Fibroblast of skin of right quadriceps (primary cell): ENCODE data around the gene JAZF1.
"Not testable (repeated sequence)": the region's sequence is repeated elsewhere in the genome, so short reads cannot be mapped to it uniquely, and the experiment has no call there.

ENCODE experiments used
- DNase-seq: peaks from one replicate; pipeline ENCODE4 v3.0.0-alpha.2; 2013

Gene JAZF1

DNA sequence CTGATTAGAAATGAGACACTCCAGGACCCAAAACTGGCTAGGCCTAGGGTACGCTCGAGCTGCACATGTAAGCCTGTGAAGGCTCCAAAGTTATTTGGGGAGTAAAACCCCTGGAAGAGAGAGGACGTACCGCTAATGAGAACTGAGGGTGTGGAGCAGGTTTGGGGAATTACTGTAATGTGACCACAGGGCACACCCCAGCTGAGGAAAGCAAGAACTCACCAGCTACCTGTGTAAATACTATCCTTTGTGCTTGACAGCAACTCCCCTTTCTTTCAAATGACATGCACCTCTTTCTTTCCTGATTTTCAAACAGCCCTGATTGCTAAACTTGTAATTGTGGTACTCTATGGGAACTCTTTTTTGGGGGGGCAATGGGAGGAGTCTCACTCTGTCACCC is 147.2 kb downstream of the JAZF1 start:
- DNase-seq, result no peak

DNA sequence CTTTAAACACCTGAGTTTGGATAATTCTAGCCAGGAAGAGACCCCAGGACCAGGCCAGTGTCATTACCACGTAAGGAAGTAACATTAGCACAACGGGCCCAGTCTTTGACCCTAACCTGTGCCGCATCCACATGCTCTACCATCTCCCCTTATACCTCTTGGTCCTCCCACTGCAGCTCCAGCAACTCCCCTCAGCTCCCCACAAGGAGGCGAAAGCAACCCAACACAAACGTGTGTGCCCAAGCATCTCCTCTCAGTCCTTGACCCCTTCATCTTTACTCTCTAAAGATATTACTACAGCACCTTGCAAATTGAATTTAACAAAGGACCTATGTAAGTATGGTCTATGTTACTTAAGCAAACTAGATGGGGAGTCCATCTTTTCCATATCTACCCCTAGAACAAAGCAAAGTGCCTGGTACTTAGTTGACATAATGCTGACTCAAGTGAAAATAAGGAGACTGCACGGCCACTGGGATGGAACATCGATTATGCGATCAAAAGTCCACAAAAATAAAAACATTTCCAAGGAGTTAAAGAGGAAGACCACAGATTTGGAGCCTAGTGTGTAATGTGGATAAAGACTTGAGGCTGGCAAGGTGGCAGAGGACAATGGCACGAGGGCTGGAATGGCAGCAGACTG is 147.7 kb downstream of the JAZF1 start:
- DNase-seq, result no peak

DNA sequence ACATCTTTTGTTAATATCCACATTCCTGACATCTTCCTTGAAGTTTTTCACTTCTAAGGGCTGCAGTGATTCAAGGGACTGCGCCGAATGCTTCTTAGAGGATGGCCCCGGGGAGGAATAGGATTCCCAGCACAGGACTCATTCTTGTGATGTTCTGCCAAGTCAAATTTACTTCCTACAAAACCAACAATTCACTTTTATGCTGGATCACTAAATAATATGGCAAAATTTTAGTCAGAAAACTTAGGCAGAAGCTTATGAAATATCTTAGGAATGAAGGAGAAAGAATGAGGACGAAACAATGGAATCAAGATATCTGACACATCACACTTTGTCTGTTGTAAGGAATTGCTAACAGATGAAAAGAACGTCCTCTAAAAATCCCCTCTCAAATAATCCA is 151.5 kb downstream of the JAZF1 start:
- DNase-seq, result peak; percentile 58

DNA sequence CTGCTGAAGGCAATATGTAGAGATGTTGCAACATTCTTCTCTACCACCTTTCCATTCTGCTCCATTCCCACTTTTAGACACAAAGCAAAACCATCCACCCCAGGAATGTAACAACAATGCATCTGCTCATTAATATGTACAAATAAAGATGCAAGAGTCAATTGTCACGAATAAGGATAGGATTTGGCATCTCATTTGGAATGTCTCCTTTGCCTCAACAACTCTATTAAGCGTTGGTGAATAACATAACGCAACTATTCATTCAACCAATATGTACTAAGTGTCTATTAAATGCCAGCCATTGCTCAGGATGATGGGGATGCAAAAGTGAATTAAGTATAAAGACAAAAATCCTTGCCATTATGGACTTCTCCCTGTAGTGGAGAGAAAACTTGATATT is 152.1 kb downstream of the JAZF1 start:
- DNase-seq, result no peak

DNA sequence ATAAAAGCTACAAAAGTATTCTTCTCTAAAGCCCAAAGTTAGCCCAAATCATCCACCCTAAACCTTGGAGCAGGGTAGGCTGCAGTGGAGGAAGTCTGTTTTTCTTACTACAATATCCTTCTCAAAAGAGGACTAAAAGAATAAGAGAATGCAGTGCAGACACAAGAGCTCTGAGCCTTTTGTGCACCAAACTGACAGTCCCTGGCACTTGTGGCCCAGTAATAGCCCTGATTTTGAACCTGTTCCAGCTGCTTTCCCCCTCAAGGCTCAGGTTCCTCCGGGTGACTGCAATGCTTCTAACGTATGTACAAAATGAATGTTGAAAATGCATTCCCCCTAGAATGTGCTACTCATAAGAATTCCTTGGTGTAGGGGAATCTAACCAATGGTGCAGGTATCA is 154.4 kb downstream of the JAZF1 start:
- no peak for DNase-seq

DNA sequence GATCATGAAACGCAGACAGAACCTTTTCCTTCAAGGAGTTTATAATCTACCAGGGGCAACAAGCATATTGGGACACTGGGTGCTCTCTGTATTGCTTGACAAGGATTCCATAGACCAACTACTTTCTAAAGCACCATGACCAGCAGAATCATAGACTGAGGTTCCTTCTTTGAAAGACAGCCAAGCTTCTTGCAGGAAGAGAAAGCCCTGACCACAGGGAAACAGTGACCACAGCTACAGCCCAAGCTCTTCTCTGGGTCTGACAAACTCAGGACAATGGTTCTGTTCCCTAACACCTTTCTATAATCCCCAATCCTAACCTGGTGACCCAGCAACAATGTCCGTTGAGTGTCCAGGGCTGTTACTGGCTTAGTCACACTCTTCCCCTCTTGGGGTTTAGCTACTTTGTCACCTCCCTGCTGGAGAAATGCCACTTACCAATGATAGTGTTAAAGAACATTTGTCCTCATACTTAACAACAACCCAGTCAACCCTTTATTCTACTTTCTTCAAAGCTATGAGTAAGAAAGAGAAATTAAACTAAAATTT is 155.7 kb downstream of the JAZF1 start:
- no peak for DNase-seq

DNA sequence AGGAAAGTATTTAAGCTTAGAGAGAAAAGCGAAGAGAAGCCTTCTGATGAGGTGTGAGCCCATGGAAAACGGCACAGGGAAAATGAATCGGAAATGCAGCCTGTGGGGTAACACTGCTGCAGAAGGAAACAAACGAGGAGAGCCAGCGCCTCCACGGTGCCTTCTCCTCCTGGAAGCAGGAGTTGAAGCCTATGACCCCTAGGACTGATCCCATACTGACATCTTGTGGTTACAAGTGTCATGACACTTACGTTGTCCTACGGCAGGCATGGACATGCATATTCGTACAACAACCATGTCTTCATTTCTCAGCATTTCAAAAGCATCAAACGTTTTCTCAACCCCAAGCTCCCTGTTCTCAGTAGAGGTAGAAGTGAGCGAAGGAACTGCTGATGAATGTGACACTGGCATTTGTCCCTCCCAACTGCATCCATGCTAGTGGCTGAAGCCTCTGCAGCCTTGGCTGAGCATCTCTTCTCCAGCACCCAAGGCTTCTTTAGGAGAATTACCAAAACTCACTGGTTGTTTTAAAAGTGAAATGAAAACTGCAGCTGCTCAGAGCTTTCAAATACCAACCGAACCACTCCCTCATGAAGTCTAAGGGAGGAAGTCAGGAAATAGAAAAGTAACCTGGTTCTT is 160.2 kb downstream of the JAZF1 start:
- DNase-seq, result peak; percentile 78

DNA sequence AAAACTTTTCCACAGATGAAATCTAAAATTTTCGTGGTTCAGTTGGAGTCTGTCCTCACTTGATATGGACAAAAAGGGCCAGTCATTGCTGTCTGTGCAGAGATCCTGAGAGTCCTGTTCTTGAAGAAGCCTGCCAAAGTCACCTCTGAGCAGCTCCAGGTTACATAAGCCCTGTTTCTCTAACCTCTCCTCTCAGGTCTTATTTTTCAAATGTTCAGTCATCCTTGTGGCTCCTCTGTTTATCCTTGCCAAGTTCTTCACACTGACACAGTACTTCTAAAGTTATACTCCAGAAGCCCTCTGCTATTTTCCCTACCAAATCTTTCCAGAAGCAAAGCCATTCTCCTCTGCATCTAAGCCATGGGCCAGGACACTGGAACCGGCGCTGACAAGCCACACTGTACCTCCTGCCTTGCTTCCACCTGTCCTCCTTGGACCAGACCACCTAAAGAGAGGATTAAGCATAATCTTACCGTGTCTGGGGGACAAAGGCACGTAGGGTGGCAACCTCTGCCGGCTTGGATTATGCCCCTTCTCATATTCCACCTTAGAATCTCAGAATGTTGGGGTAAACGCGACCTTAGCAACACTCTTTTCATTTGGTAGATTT is 161.6 kb downstream of the JAZF1 start:
- DNase-seq, result no peak

DNA sequence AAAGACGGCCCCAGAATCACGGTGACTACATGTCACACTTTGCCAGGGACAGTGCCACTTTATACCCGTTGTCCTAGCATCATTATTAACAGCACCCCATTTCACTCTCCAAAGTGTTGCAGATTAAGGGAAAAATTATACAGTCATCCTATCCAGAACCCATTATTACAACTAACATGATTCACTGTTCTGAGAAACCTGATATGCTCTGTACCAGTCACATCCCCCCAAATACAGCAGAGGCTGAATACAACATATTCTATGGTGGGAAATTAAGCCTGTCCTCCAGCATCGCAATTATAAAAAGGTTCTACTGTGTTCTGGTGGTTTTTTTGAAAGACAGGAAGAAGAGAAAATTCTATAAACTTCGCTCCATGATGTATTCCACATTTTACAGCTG is 162.1 kb downstream of the JAZF1 start:
- peak; percentile 71 for DNase-seq

DNA sequence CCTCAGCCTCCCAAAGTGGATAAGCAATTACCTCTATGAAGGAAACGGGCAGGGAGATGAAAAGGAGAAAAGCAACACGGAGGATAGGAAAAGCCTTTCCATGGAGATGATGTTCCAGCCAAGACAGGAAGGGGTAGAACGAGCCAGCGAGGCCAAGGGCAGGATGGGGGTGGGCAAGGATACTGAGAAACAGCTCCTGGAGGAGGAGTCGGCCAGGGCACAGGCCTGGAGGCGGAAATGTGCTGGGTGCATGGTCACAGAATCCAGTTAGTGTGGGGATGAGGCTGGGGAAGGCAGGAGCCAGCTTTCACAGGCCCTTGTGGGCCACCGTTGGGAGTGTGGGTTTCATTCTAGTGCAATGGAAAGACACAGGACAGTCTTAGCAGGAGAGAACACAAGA is 162.6 kb downstream of the JAZF1 start:
- DNase-seq, result no peak

DNA sequence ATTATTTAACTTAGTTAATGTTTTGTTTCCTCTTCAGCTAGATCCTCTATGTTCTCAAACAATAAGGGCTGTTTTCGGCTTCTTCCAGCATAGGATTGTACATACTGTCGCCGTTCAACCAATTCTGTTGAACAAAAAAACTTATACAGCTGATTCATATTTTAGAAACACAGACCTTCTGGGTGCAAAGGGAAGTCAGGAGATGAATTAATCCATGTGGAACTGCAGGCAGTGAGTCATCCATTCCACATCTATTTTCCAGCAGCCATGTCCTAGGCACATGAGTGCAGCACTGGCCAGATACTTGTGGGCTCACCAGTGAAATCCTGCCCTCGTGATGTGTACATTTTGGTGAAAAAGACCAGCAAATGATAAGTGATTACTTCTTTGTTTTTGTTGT is 163.2 kb downstream of the JAZF1 start:
- peak; percentile 70 for DNase-seq

DNA sequence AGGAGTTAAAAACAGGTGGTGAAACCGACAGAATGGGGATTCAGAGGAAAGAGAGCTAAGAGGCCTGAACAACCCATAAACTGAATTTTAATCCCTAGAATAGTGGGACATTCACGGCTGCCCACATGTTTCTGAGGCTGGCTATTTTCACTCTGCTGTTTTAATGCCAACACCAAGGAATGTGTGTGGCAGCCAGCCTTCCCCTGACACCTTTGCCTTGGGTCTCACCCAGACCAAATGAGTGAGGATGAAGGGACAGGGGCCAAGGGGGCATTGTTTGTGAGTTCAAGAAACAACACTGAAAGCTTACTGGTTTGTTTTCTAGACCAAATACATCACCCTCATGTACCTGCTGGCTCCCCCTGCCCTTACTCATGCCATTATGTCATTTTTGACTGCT is 164.3 kb downstream of the JAZF1 start:
- DNase-seq, result no peak

DNA sequence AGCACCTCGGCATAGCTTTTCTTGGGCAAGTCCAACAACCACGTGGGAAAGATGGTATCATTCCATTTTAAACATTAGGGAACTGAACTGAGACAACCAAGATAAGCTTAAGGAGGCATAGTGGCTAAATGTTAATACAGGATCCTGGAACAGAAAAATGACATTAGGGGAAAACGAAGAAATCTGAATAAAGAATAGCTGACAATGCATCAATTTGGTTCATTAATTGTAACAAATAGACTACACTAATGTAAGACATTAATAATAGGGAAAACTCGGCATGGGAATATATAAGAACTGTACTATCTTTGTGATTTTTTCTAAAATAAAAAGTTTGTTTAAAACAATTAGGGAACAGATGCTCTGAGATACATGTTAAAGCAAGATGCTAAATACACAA is 165.4 kb downstream of the JAZF1 start:
- no peak for DNase-seq

DNA sequence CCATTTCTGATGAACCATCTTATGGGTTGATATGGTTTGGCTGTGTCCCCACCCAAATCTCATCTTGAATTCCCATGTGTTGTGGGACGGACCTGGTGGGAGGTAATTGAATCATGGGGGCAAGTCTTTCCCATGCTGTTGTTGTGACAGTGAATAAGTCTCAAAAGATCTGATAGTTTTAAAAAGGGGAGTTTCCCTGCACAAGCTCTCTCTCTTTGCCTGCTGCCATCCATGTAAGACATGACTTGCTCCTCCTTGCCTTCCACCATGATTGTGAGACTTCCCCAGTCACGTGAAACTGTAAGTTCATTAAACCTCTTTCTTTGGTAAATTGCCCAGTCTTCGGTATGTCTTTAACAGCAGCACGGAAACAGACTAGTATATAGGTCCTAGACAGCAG is 166.3 kb downstream of the JAZF1 start:
- DNase-seq, result not testable (repeated sequence)

DNA sequence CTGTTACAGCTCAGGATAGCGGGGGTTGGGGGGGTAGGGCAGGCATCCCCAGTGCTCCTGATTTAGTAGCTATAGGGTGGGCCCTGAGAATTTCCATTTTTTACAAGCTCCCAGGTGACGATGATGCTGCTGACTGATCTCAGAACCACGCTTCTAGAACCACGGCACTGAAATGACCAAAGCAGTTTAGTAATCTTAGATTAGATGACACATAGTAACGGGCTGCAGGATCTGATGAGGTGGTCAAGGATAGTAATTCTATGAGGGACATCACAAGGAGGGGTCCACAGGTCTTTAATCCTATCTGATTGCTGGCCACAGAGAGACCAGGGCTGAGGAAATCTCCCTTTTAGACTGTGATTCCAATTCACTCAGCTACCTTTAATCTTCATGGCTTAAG is 167.2 kb downstream of the JAZF1 start:
- DNase-seq, result no peak

DNA sequence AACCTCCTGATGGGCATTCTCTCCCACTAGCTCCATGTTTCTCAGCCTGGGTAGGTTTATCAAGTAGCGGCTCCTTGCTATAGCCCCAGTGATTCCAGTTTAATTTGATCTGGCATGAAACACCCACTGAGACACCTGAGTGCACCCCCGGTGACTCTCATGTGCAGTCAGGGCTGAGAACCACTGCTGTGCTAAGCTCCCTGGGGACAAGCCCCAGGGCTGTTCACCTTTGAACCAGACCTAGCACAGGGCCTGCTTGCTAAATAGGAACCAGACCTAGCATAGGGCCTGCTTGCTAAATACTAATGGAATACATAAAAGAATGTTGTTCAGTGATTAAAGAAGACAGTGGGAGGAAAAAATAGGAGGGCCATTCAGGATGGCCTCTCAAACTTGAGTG is 167.6 kb downstream of the JAZF1 start:
- no peak for DNase-seq

DNA sequence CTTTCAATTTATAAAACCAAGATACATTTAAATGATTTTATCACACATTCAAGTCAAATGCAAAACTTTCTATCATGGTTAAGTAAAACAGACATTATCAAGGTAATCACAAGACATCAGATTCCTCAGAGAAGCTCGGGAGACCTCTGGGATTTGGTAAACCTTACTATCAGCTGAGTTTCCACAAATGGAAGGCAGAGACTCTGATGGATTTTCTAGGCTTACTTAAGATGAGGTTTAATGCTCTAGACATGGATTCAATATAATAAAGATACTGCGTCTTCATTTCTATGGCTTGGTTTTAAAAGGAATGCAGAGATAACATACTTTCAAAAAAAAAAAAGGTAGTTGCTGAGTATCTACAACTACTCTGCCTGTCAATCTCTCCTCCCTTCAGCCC is 171.7 kb downstream of the JAZF1 start:
- DNase-seq, result no peak

DNA sequence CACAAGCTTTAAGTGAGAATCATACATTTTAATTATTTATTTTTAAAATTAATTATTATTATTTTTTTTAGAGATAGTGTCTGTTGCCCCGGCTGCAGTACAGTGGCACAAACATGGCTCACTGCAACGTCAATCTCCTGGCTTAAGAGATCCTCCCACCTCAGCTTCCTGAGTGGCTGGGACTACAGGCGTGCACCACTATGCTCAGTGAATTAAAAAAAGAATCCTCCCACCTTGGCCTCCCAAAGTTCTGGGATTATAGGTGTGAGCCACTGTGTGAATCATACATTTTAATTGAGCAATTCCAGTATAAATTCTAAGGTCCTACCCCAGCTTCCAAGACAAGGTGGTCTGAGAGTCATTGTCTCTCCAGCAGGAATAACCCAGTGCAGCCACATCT is 172.4 kb downstream of the JAZF1 start:
- DNase-seq, result no peak

DNA sequence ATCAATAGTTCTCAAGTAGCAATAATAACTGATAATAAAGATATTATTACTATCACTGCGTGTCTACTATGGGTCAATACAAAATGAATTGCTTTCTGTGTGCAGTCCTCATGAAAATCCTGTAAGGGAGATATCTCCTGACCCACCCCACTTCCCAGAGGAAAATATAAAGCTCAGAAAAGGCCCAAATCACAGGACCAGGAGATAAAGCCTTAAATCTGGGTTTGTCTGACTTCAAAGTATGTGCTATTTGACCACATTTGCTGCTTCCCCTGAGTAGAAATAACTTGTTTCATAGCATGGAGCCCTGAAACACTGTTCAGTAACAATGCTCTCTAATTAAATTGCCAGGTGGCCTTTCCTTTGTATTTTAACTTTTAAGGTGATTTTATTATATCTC is 174.1 kb downstream of the JAZF1 start:
- DNase-seq, result no peak

DNA sequence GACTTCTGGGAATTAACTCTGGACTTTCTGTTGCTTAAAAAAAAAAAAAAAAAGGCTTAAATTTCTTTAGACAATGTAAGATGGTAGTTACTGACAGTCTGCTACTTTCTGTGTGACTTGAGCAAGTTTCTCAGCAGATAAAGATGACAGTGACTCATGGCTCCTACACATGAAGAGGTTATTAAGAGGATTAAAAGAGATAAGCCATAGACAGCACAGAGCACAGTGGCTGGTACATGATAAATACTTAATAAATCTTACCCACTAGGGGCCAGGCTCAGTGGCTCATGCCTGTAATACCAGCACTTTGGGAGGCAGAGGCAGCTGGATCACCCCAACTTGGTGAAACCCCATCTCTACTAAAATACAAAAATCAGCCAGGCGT is 174.8 kb downstream of the JAZF1 start:
- DNase-seq, result peak; percentile 28

DNA sequence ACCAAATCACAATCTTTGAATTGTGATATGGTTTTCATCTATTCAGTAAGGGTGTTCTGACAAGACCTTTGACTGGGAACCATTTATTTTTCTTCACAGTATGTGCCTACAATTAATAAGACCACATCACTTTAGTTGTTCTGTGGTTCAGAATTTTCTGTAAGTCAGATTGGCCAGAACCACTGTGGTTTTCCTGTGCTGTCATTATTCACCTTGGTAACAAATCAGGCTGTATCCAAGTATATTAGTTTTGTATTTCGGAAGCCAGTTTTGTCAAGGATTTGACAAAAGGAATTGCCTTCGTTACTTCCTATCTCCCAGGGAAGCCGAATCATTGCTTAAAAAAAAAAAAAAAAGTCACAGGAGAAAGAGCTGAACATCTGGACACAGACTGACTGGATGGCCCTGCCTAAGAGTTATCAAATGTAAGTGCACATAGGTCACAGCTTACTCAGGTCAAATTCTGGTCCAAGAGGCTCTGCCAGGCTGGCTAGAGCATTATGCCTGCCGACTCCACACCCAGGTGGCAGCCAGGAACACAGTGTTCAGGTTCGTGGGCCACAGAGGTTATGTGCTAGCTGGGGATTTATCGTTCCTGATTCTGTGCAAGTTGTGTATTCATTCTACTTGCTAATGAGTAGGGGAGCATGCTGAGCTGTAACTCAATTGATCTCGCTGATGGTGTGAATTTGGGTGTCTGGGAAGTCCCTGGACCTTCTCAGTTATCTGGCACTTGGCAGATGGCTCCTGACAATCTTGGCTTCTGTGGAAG is 175.3 kb downstream of the JAZF1 start:
- DNase-seq, result peak; percentile 17

DNA sequence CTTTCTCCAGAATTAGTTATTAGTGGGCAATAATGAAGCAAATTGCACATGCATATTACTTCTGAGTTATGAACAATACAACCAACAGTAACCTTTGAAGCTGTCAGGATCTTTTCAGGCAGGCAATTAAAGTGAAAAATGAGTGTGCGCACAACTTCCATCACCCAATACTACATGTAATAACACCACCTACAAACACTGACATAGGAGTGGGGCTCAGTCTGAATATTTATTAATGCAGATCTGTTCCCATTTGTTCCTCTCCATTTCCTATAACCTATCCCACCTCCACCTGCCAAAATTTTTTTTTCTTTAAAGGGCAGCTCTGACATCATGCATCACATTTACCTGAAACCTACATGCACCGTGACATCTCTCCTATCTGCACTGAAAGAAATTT is 177.2 kb downstream of the JAZF1 start:
- no peak for DNase-seq

DNA sequence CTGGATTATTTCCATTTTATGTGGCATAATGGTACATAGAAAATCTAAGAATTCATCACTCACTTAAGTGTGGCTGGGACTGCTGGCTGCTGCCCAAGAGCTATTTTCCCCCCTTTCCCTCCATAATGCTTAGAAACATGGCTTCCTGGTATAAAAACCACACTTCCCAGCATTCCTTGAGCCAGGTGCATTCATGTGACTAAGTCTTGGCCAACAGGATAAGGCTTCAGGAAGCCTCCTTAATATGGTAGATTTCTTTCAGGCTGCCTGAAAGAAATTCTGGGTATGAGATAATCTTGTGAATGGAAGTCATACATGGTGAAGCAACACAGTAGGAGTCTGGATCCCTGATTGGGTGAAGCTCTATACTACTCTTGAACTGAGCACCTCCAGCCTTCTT is 178.0 kb downstream of the JAZF1 start:
- DNase-seq, result peak; percentile 19

DNA sequence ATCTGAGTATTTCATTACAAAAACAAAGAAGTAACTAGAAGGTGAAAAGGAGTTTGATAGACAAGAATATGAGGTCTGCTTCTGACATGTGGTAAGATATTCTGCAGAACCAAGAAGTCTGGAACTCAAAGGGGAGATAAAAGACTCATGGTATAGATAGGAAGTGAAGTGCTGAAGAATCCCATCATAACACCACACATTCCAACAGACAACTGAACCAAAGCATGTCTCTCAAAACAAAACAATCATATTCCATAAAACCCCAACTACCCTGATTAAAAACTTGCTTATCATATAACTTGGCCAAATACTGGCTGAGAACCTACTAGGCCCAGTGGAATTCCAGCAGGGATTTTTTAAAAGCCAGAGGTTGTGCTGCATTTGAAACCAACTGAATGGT is 178.7 kb downstream of the JAZF1 start:
- DNase-seq, result no peak
